Measurements from ENCODE around the gene MOG.

The MOG gene

GRCh38 chr6:29681811-29682210, 24.9 kb downstream of the MOG start:
- Histone ChIP-seq H3K4me3 (ENCODE audit: low read depth, low read length, poor library complexity, severe bottlenecking) (no peak overlapping the region), H3K4me2 (ENCODE audit: low read length) (no peak overlapping the region), H3K4me1 (ENCODE audit: insufficient read depth, low read length, severe bottlenecking) (no peaks in the 10 kb centered on the region), H4K20me1 (ENCODE audit: insufficient read depth, low read length) (no peaks in the 10 kb centered on the region), H3K9me3 (ENCODE audit: low read length) (no peaks in the 10 kb centered on the region), H2AFZ (ENCODE audit: low read length) (no peak overlapping the region), H3K27me3 (ENCODE audit: insufficient read depth, low read length) (no peaks in the 10 kb centered on the region; the same call in 1 of the 2 replicates), H3K36me3 (ENCODE audit: insufficient read depth, low read length) (no peaks in the 10 kb centered on the region), H3F3A (ENCODE audit: insufficient read depth, low read length) (no peaks in the 10 kb centered on the region), H3K27ac (ENCODE audit: low read depth, low read length, poor library complexity, severe bottlenecking) (no peak overlapping the region), H3K79me2 (ENCODE audit: insufficient read depth, low read length) (no peaks in the 10 kb centered on the region), H3K9me2 (ENCODE audit: low read depth, low read length) (no peaks in the 10 kb centered on the region), H3K9ac (ENCODE audit: low read length) (no peak overlapping the region)
- TF ChIP-seq CTCF (IDR thresholded peaks at IDR 0.05; ENCODE audit: low read length) (no peak), EZH2 (IDR thresholded peaks at IDR 0.05; ENCODE audit: borderline replicate concordance, low read length) (no peak)

- H4K20me1 ChIP-seq (ENCODE audit: insufficient read depth, low read length), result no peaks in the 10 kb centered on the region
- H3K79me2 ChIP-seq (ENCODE audit: insufficient read depth, low read length), result no peaks in the 10 kb centered on the region
- no peaks in the 10 kb centered on the region for H3K36me3 ChIP-seq (ENCODE audit: insufficient read depth, low read length)
- no peak overlapping the region for H3K27ac ChIP-seq (ENCODE audit: low read depth, low read length, poor library complexity, severe bottlenecking)
- H3F3A ChIP-seq (ENCODE audit: insufficient read depth, low read length), result no peaks in the 10 kb centered on the region
- no peak overlapping the region for H3K4me2 ChIP-seq (ENCODE audit: low read length)
- H3K4me1 ChIP-seq (ENCODE audit: insufficient read depth, low read length, severe bottlenecking), result no peaks in the 10 kb centered on the region
- no peak overlapping the region for H2AFZ ChIP-seq (ENCODE audit: low read length)
- no peak overlapping the region for H3K4me3 ChIP-seq (ENCODE audit: low read depth, low read length, poor library complexity, severe bottlenecking)
- no peaks in the 10 kb centered on the region for H3K9me2 ChIP-seq (ENCODE audit: low read depth, low read length)
- H3K9me3 ChIP-seq (ENCODE audit: low read length), result no peaks in the 10 kb centered on the region
- H3K9ac ChIP-seq (ENCODE audit: low read length), result no peak overlapping the region
- TF ChIP-seq EZH2 (IDR thresholded peaks at IDR 0.05; ENCODE audit: borderline replicate concordance, low read length), result no peak
- TF ChIP-seq CTCF (IDR thresholded peaks at IDR 0.05; ENCODE audit: low read length), result no peak
- H3K27me3 ChIP-seq (ENCODE audit: insufficient read depth, low read length), result no peaks in the 10 kb centered on the region; the same call in 1 of the 2 replicates
Measured at GRCh38 chr6:29685718-29686326, 28.9 kb downstream of the MOG start.

GRCh38 chr6:29694637-29695036, 37.7 kb downstream of the MOG start:
- H3K9ac ChIP-seq (ENCODE audit: low read length), result no peak overlapping the region
- H3K4me3 ChIP-seq (ENCODE audit: low read depth, low read length, poor library complexity, severe bottlenecking), result no peak overlapping the region
- H3K9me2 ChIP-seq (ENCODE audit: low read depth, low read length), result no peaks in the 10 kb centered on the region
- no peak overlapping the region for H2AFZ ChIP-seq (ENCODE audit: low read length)
- no peak overlapping the region for H3K4me2 ChIP-seq (ENCODE audit: low read length)
- no peaks in the 10 kb centered on the region for H3K36me3 ChIP-seq (ENCODE audit: insufficient read depth, low read length)
- H3K79me2 ChIP-seq (ENCODE audit: insufficient read depth, low read length), result no peaks in the 10 kb centered on the region
- no peaks in the 10 kb centered on the region for H3F3A ChIP-seq (ENCODE audit: insufficient read depth, low read length)
- no peaks in the 10 kb centered on the region for H4K20me1 ChIP-seq (ENCODE audit: insufficient read depth, low read length)
- TF ChIP-seq CTCF (IDR thresholded peaks at IDR 0.05; ENCODE audit: low read length), result no peak
- TF ChIP-seq EZH2 (IDR thresholded peaks at IDR 0.05; ENCODE audit: borderline replicate concordance, low read length), result no peak
- no peaks in the 10 kb centered on the region for H3K9me3 ChIP-seq (ENCODE audit: low read length)
- no peak overlapping the region for H3K27ac ChIP-seq (ENCODE audit: low read depth, low read length, poor library complexity, severe bottlenecking)
- no peaks in the 10 kb centered on the region for H3K27me3 ChIP-seq (ENCODE audit: insufficient read depth, low read length)
- no peaks in the 10 kb centered on the region for H3K4me1 ChIP-seq (ENCODE audit: insufficient read depth, low read length, severe bottlenecking)

All from OCI-LY1 (cell line).